Stimulated activated naive B cell treated with anti-CD40 and anti-IgM and Interleukin-4, amounts not matched to agents 10 μg/mL and 1 μg/mL and 100 μg/mL, for 72 hours (primary cell): Measurements from ENCODE around the gene DYNLT1.
"Not testable (repeated sequence)": the region's sequence is repeated elsewhere in the genome, so short reads cannot be mapped to it uniquely, and the experiment has no call there.

ENCODE experiments used
- ATAC-seq, 2 donors: fragments of 150-1000 bp; cut with Tn5 transposase; replicated peaks; 2 replicates each; pipeline ENCODE4 v1.10.0; 2021; ENCODE audit warnings: moderate library complexity in 1 of 2
- DNase-seq: peaks from one replicate; pipeline ENCODE4 v3.0.0; 2021
- H3K27ac Mint-ChIP-seq: one replicate; pipeline ENCODE4 v1.8.0; 2022; ENCODE audit warnings: mild to moderate bottlenecking, mixed read lengths
- H3K27me3 Mint-ChIP-seq, 2 donors: one replicate each; pipeline ENCODE4 v1.8.0; 2022; ENCODE audit warnings: mixed read lengths in 2 of 2
- H3K36me3 Mint-ChIP-seq, 2 donors: one replicate each; pipeline ENCODE4 v1.8.0; 2022; ENCODE audit warnings: mixed read lengths in 2 of 2, mild to moderate bottlenecking in 1 of 2
- H3K4me1 Mint-ChIP-seq, 2 donors: one replicate each; pipeline ENCODE4 v1.8.0; 2022; ENCODE audit warnings: mixed read lengths in 2 of 2, mild to moderate bottlenecking in 1 of 2
- H3K4me3 Mint-ChIP-seq, 2 donors: one replicate each; pipeline ENCODE4 v1.8.0; 2022; ENCODE audit warnings: mild to moderate bottlenecking in 2 of 2, mixed read lengths in 2 of 2, moderate library complexity in 1 of 2
- H3K9me3 Mint-ChIP-seq, 2 donors: one replicate each; pipeline ENCODE4 v1.8.0; 2022; ENCODE audit warnings: mixed read lengths in 2 of 2, mild to moderate bottlenecking in 1 of 2

DYNLT1 gene

GRCh38 chr6:158644231-158645063, at the start of gene DYNLT1:
DYNLT1 (minus strand) TSS chr6:158644743; CDS start chr6:158644708, 35 bp downstream.
- H3K4me1 Mint-ChIP-seq: peaks cover 34 to 55% of the 10 kb centered on the region in 2 donors
- H3K9me3 Mint-ChIP-seq: no peaks in the 10 kb centered on the region
- peaks cover 11 to 19% of the 10 kb centered on the region in 2 donors for H3K36me3 Mint-ChIP-seq
- H3K4me3 Mint-ChIP-seq: peak within 1 kb of the TSS; percentile 93 to 95
- ATAC-seq (peak; percentile 49 to 66), DNase-seq (peak; percentile 91)
- peak within 1 kb of the TSS; percentile 96 for H3K27ac Mint-ChIP-seq
- no peaks in the 10 kb centered on the region for H3K27me3 Mint-ChIP-seq

GRCh38 chr6:158688860-158689259, 44.3 kb upstream of the DYNLT1 start:
- Mint-ChIP-seq H3K9me3 (peaks cover 0 to 2% of the 10 kb centered on the region in 2 donors), H3K36me3 (peaks cover 13 to 29% of the 10 kb centered on the region in 2 donors), H3K27me3 (peaks cover 0 to 2% of the 10 kb centered on the region in 2 donors), H3K4me1 (peaks cover 14 to 23% of the 10 kb centered on the region in 2 donors), H3K27ac (no peak overlapping the region), H3K4me3 (no peak overlapping the region)
- DNase-seq (no peak), ATAC-seq (no peak)

GRCh38 chr6:158687506-158687905, 43.0 kb upstream of the DYNLT1 start:
- Mint-ChIP-seq H3K36me3 (peaks cover 17 to 36% of the 10 kb centered on the region in 2 donors), H3K9me3 (peaks cover 0 to 2% of the 10 kb centered on the region in 2 donors), H3K27me3 (peaks cover 0 to 6% of the 10 kb centered on the region in 2 donors), H3K27ac (peak overlapping the region; percentile 70), H3K4me3 (no peak overlapping the region), H3K4me1 (peaks cover 14 to 23% of the 10 kb centered on the region in 2 donors)
- no peak for DNase-seq
- ATAC-seq: no peak

GRCh38 chr6:158686791-158687381, 42.3 kb upstream of the DYNLT1 start:
- H3K4me1 Mint-ChIP-seq: peaks cover 14 to 23% of the 10 kb centered on the region in 2 donors
- peaks cover 0 to 6% of the 10 kb centered on the region in 2 donors for H3K27me3 Mint-ChIP-seq
- H3K27ac Mint-ChIP-seq: peak overlapping the region; percentile 70
- H3K9me3 Mint-ChIP-seq: peaks cover 0 to 2% of the 10 kb centered on the region in 2 donors
- peak overlapping the region; percentile 9 to 10 for H3K4me3 Mint-ChIP-seq
- ATAC-seq (peak; percentile 97 to 98), DNase-seq (peak; percentile 43)
- peaks cover 17 to 38% of the 10 kb centered on the region in 2 donors for H3K36me3 Mint-ChIP-seq

- ATAC-seq (no peak), DNase-seq (no peak)
- Mint-ChIP-seq H3K9me3 (peaks cover 0 to 2% of the 10 kb centered on the region in 2 donors), H3K4me1 (peaks cover 14 to 23% of the 10 kb centered on the region in 2 donors), H3K4me3 (no peak overlapping the region), H3K27me3 (peaks cover 0 to 6% of the 10 kb centered on the region in 2 donors), H3K36me3 (peaks cover 17 to 43% of the 10 kb centered on the region in 2 donors), H3K27ac (peak overlapping the region; percentile 5)
These were observed 41.8 kb upstream of the DYNLT1 start for GRCh38 chr6:158686311-158686710.

GRCh38 chr6:158684745-158685324, 40.3 kb upstream of the DYNLT1 start:
- peaks cover 15 to 40% of the 10 kb centered on the region in 2 donors for H3K36me3 Mint-ChIP-seq
- no peak overlapping the region for H3K27ac Mint-ChIP-seq
- DNase-seq (no peak), ATAC-seq (no peak)
- H3K9me3 Mint-ChIP-seq: peaks cover 0 to 2% of the 10 kb centered on the region in 2 donors
- H3K27me3 Mint-ChIP-seq: peaks cover 0 to 6% of the 10 kb centered on the region in 2 donors
- no peak overlapping the region for H3K4me3 Mint-ChIP-seq
- peaks cover 14 to 23% of the 10 kb centered on the region in 2 donors for H3K4me1 Mint-ChIP-seq

- H3K27me3 Mint-ChIP-seq: peaks cover 0 to 6% of the 10 kb centered on the region in 2 donors
- no peak overlapping the region for H3K27ac Mint-ChIP-seq
- H3K36me3 Mint-ChIP-seq: peaks cover 13 to 40% of the 10 kb centered on the region in 2 donors
- H3K9me3 Mint-ChIP-seq: peaks cover 0 to 2% of the 10 kb centered on the region in 2 donors
- DNase-seq: no peak
- no peak overlapping the region for H3K4me3 Mint-ChIP-seq
- H3K4me1 Mint-ChIP-seq: peaks cover 14 to 23% of the 10 kb centered on the region in 2 donors
- no peak for ATAC-seq
These were observed 39.8 kb upstream of the DYNLT1 start for GRCh38 chr6:158684311-158684710.

- Mint-ChIP-seq H3K27ac (no peak overlapping the region), H3K36me3 (peaks cover 4 to 19% of the 10 kb centered on the region in 2 donors), H3K4me1 (peaks cover 0 to 10% of the 10 kb centered on the region in 2 donors), H3K9me3 (no peaks in the 10 kb centered on the region), H3K4me3 (no peak overlapping the region), H3K27me3 (peaks cover 0 to 6% of the 10 kb centered on the region in 2 donors)
- ATAC-seq (no peak), DNase-seq (no peak)
These were observed 35.9 kb upstream of the DYNLT1 start for GRCh38 chr6:158680481-158680880.

GRCh38 chr6:158680015-158680414, 35.5 kb upstream of the DYNLT1 start:
- ATAC-seq (no peak), DNase-seq (no peak)
- H3K4me1 Mint-ChIP-seq: peaks cover 0 to 10% of the 10 kb centered on the region in 2 donors
- no peak overlapping the region for H3K4me3 Mint-ChIP-seq
- no peak overlapping the region for H3K27ac Mint-ChIP-seq
- peaks cover 0 to 6% of the 10 kb centered on the region in 2 donors for H3K27me3 Mint-ChIP-seq
- peaks cover 4 to 23% of the 10 kb centered on the region in 2 donors for H3K36me3 Mint-ChIP-seq
- H3K9me3 Mint-ChIP-seq: no peaks in the 10 kb centered on the region

GRCh38 chr6:158677906-158678578, 33.5 kb upstream of the DYNLT1 start:
- no peak overlapping the region for H3K27ac Mint-ChIP-seq
- peaks cover 3 to 19% of the 10 kb centered on the region in 2 donors for H3K36me3 Mint-ChIP-seq
- peaks cover 0 to 9% of the 10 kb centered on the region in 2 donors for H3K27me3 Mint-ChIP-seq
- H3K9me3 Mint-ChIP-seq: no peaks in the 10 kb centered on the region
- no peak overlapping the region for H3K4me3 Mint-ChIP-seq
- DNase-seq: no peak
- ATAC-seq: no peak
- peaks cover 0 to 10% of the 10 kb centered on the region in 2 donors for H3K4me1 Mint-ChIP-seq

GRCh38 chr6:158677094-158677493, 32.6 kb upstream of the DYNLT1 start:
- H3K4me3 Mint-ChIP-seq, H3K4me1 Mint-ChIP-seq, ATAC-seq, H3K27me3 Mint-ChIP-seq, H3K9me3 Mint-ChIP-seq, H3K27ac Mint-ChIP-seq, DNase-seq: not testable (repeated sequence)
- H3K36me3 Mint-ChIP-seq: peaks cover 3 to 15% of the 10 kb centered on the region in 2 donors

GRCh38 chr6:158674342-158675131, 30.0 kb upstream of the DYNLT1 start:
- Mint-ChIP-seq H3K9me3 (no peaks in the 10 kb centered on the region), H3K36me3 (peaks cover 3 to 12% of the 10 kb centered on the region in 2 donors), H3K27me3 (peaks cover 0 to 9% of the 10 kb centered on the region in 2 donors), H3K4me1 (peaks cover 0 to 10% of the 10 kb centered on the region in 2 donors), H3K27ac (no peak overlapping the region), H3K4me3 (no peak overlapping the region)
- DNase-seq (no peak), ATAC-seq (no peak)

- Mint-ChIP-seq H3K9me3 (no peaks in the 10 kb centered on the region), H3K36me3 (peaks cover 5 to 22% of the 10 kb centered on the region in 2 donors), H3K27me3 (peaks cover 0 to 9% of the 10 kb centered on the region in 2 donors), H3K4me1 (peaks cover 5 to 10% of the 10 kb centered on the region in 2 donors), H3K27ac (no peak overlapping the region), H3K4me3 (no peak overlapping the region)
- DNase-seq (no peak), ATAC-seq (no peak)
These were observed 28.2 kb upstream of the DYNLT1 start for GRCh38 chr6:158672726-158673125.
